HG03039 (cell line): Measurements from ENCODE around the gene TMEM132D.

Source experiments
- ATAC-seq: cut with Tn5 transposase; IDR thresholded peaks from one replicate; pipeline ENCODE4 v1.9.1; 2021; ENCODE audit warnings: mild to moderate bottlenecking, moderate library complexity; ENCODE audit not compliant: unreplicated experiment

TMEM132D gene

GRCh38 chr12:129028844-129029243, 875.0 kb downstream of the TMEM132D start:
- ATAC-seq, result no peak

GRCh38 chr12:129025055-129025454, 878.8 kb downstream of the TMEM132D start:
- ATAC-seq, result no peak
